Stimulated activated CD8-positive, alpha-beta memory T cell treated with anti-CD3 and anti-CD28 coated beads, Interleukin-12 subunit alpha, Interleukin-12 subunit beta, amount 100 ng/mL, for 4 hours (primary cell): ENCODE measurements around the gene SPRYD3.

Experiments
- DNase-seq: peaks from one replicate; pipeline ENCODE4 v3.0.0-alpha.2; 2020; ENCODE audit warnings: low read depth

SPRYD3 gene

DNA sequence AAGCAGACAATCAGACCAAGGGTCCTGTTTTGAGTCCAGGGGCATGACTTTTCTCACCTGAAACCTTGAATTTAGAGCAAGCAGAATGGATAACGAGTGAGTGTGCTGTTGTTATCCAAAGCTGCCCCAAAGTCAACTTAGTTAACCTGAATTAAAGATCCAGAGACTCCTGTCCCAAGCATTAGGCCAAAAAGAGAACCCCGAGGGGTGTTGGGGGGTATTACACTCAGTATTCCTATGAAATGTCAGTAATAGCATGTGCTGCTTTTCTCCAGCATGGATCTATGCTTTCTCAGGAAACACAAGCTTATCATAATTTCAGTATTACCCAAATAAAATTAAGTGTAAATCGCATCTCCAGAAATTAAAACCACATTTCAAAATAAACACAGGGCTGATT is 53.9 kb downstream of the SPRYD3 start:
- no peak for DNase-seq

- no peak for DNase-seq
Observed at GRCh38 chr12:53014709-53015108, 64.5 kb downstream of the SPRYD3 start.
